AG20443 (cell line): ENCODE data around the gene UBL4A.
"Not testable (repeated sequence)": the region's sequence is repeated elsewhere in the genome, so short reads cannot be mapped to it uniquely, and the experiment has no call there.

Experiments used
- DNase-seq: peaks from one replicate; pipeline ENCODE4 v3.0.0; 2012; ENCODE audit warnings: low spot score, mixed read lengths

Gene UBL4A

DNA sequence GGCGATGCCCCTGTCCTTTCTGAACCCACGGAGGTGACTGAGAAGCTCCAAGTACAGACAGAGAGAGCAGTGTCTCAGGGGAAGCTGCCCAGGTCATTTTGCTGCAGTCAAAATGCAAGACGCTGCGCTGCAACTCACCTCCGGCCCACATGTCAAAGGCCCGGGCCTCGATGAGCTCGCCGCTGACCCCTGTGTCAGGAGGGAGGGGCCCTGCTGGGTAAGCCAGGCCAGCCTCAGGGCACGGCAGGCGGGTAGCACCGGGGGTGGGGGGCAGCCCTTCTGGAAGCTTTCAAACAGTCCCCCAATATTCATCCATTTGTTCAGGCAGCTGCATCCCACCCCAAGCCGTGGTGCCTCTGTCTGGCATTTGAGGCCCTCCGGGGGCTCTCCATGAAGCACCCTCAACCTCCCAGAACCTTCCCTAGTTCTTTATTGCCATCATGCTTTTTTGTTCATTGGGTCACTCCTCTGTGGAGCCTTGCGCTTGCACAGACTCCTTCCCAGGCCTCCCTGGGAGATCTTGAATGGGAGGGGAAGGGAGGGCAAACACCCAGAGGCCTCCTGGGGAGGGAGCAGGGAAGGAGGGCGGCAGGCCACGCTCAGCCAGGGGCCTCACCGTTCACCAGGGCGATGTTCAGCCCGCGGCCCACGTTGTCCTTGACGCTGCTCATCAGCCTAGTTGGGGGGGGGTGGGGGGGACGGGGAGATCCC, 21.4 kb upstream of the UBL4A start:
- no peak for DNase-seq

DNA sequence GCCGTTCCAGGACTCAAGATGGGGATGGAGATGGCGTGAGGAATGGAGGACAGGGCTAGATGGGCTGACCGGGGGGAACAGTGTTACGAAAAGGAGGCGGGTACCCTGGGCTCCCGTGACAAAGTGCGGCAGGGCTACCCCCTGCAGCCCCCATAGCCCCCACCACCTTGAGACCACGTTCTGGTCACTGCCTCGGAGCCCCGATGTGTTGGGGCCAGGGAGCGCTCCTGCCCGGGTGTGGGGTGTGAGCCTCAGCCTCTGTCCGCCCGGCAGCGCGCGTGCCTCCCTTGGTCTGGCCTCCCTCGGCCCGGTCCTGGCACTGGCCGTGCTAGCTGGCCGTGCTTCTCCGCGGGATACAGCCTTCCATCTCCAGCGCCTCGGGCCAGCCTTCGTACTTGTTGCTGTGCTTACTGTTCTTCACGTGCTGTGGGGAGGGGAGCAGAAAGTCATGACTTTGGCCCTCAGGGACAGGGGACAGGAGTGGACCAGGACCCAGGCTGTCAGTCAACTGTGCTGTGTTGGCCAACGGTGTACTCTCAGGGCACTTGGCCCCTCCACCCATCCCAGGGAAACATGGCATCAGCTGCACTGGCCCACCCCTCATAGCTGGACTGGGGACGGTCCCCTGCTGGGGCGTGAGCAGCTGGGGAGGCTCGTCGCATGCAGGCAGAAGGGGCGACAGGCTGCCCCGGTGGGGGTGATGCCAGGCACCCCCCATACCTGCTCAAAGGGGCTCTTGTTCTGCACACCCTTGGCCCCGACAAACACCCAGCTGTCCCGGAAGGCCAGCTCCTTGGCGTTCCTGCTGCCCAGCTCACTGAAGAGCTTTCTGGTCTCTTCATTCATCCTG, 20.3 kb upstream of the UBL4A start:
- no peak for DNase-seq

DNA sequence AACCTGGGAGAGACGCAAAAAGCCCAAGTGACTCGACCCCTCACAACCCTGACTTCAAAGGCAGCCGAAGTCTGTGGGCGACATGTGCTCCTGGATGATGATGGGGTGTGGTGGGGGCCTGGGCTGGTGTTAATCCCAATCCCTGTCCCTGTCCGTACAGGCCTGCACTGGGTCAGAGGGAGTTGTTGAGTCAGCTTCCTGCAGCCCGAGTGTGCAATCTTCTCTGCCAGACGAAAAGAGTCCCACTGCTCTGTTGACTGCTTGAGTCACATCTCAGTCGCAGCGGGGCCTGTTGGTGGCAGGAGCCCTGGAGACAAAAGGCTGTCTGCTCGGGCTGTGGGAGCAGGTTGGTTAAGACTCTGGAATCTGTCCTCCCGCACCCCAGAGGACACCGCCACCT, 19.3 kb upstream of the UBL4A start:
- peak; percentile 48 for DNase-seq

GRCh38 chrX:154502989-154503388, 16.6 kb upstream of the UBL4A start:
- DNase-seq: no peak

DNA sequence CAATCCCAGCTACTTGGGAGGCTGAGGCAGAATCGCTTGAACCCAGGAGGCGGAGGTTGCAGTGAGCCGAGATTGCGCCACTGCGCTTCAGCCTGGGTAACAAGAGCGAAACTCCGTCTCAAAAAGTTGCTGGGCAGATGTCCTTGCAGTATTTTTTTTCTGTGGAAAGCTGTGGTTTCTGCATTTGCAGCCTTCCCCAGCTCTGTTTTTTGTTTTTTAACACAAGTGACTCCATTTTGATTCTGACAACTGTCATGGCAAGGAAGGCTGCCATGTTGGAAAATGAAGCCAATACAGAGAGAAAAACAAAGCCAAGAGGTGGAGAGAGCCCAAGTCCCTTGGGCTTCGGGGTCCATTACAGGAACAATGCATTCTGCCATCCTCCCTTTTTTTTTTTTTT, 15.7 kb upstream of the UBL4A start:
- DNase-seq: no peak

DNA sequence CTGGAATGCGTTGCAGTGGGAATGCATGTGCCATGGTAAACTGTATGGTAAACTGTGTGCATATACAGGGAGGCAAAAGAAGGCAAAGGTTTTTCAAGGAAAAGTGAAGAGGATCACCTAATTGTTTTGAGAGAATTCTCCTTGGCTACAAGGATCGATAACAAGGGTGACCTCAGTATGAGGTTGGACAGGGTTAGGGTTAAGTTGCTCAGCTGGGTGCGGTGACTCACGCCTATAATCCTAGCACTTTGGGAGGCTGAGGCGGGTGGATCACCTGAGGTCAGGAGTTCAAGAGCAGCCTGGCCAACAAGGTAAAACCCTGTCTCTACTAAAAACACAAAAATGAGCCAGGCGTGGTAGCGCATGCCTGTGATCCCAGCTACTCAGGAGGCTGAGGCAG, 15.0 kb upstream of the UBL4A start:
- not testable (repeated sequence) for DNase-seq

GRCh38 chrX:154496591-154497137, 10.2 kb upstream of the UBL4A start:
- not testable (repeated sequence) for DNase-seq

DNA sequence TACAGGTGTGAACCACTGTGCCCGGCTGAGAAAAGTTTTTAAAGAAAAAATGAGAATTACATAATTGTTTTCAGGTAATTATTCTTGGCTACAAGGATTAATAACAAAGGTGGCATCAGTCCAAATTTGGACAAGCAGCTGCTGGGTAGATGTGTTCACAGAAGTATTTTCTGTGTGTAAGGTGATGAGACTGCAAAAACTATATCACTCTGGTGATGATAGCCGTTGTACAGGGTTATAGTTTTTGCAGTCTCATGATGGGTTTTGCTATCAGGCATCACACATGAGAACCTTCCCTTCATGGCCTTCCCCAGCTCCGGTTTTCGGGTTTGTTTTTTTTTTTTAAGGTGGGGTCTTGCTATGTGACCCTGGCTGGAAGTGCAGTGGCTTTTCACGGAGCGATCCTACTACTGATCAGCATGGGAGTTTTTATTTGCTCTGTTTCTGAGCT, 9.1 kb upstream of the UBL4A start:
- DNase-seq: no peak

DNA sequence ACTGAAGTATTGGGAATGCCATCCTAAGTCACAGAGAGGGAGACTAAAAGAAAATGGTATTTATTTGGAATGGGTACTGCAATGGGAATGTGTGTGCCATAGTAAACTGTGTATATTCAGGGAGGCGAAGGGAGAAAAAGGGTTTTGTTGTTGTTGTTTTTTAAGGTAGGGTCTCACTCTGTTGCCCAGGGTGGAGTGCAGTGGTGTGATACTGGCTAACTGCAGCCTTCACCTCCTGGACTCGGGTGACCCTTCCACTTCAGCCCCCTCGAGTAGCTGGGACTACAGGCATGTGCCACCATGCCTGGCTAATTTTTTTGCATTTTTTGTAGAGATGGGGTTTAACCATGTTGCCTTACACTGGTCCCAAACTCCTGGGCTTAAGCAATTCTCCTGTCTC, 8.3 kb upstream of the UBL4A start:
- DNase-seq: no peak

GRCh38 chrX:154490414-154491083, 4.1 kb upstream of the UBL4A start, which contains the start of gene SLC10A3:
Gene SLC10A3 (minus strand): TSS chrX:154490629. CDS start chrX:154488940, 1,689 bp downstream.
- peak; percentile 95 for DNase-seq

DNA sequence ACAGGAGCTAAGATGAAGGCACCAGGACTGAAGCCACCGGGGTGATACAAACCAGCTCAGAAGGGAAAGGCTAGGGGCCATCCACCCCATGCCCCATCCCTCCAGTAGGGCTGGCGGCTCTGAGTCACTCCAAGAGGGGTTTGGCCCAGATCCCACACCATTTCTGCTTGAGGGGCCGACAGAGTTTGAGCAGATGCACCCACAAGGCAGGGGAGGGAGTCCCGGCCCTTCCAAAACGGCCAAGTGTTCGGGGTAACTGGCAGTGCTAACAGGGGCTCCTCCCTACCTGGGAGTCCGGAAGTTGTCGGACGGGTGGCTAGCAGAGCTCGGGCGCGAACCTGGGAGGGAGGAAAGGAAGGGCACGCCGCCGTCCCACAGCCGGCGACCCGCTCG, 3.6 kb upstream of the UBL4A start:
- DNase-seq: peak; percentile 34

DNA sequence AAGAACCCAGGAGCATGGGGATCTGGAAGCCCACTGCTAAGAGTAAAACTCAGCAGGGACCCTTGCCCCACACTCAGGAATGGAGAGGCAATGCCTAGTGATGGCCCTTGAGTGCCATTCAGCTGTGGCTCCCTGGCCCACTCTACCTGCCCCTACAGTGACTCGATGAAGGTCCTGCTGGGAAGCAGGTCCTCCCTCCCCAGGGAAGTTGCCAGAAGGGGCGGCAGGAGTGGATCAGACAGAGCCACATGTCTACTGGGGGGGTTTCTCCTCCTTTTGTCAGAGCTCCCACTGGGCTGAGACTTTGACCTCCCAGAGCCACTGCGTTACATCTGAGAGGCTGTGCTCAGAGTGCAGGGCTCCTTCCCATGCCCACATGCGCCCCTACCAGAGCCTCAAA, 2.8 kb upstream of the UBL4A start:
- no peak for DNase-seq

DNA sequence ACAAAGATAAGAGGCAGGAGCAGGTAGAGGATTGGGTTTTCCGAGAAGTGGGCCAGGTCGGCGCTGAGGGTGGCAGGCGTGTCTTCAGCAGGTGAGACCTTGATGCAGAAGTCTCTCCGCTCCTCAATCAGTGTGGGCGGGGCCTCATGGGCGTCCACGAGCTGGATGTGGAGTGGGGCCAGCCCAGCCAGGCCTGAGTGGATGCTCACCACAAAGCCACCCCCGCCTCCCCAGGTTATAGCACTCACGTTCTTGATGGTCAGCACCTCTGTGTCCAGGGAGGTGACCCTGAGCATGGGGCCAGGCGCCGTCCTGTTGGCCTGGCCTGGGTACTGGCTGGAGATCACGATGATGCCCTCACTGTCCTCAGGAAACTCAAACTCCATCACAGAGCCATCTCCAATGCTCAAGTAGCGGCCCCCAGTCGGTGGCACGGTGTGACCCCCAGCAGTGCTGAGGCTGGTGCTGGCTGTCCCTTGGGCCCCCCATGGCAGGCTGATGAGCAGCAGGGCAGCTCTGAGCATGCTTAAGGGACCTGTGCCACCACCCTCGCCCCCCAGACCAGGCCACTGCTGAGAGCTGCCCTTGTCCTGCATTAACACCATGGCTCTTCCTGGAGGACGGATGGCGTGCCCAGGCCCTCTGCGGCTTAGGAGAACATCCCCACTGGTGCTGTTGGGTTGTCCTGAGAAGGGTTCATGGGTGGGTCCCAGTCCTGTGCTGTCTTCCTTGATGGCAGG, 2.1 kb upstream of the UBL4A start:
- DNase-seq: no peak

DNA sequence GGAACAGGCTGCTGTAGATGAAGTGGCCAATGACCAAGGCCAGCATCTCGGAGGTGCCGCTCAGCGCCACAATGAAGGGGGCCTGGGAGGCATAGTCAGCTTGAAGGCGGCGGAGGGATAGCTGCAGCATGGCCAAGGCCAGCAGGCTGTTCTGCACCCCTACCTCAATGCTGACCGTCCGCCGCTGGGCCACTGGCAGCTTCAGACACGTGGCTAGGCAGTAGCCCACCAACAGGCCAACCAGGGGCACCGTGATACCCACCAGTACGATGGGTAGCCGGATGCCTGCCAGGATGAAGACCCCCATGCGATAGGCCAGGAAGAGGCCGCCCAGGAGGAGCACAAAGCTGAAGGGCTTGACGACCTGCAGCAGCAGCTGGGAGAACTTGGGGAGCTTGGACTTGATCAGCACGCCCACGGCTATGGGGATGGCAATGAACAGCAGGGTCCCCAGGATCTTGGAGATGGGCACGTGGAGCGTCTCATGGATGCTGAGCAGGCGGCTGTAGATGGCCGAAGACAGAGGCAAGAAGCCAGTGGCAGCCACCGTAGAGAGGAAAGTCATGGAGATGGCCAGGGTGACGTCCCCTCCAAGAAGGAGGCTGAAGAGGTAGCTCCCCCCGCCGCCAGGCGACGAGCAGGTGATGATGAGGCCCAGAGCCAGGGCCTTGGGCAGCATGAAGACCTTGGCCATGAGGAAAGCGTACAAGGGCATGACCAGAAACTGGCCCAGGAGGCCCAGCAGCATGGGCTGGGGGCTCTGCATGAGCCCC, 1.3 kb upstream of the UBL4A start:
- DNase-seq: no peak

DNA sequence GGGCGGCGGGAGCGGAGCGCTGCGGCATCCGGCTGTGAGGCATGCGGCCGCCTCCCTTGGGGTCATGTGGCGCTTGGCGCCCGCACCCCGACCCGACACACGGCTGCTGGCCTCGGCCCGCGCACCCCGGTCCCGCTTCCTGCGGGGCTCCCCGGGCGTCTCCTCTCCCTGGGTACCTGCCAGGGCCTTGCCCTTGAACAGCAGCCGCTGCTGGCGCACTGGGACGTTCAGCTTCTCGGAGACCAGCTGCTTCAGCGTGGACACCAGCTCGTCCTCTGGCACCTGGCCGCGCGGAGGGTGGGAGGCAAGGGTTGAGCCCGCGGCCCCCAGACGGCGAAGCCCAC, 391 bp downstream of the UBL4A start:
- peak; percentile 8 for DNase-seq

DNA sequence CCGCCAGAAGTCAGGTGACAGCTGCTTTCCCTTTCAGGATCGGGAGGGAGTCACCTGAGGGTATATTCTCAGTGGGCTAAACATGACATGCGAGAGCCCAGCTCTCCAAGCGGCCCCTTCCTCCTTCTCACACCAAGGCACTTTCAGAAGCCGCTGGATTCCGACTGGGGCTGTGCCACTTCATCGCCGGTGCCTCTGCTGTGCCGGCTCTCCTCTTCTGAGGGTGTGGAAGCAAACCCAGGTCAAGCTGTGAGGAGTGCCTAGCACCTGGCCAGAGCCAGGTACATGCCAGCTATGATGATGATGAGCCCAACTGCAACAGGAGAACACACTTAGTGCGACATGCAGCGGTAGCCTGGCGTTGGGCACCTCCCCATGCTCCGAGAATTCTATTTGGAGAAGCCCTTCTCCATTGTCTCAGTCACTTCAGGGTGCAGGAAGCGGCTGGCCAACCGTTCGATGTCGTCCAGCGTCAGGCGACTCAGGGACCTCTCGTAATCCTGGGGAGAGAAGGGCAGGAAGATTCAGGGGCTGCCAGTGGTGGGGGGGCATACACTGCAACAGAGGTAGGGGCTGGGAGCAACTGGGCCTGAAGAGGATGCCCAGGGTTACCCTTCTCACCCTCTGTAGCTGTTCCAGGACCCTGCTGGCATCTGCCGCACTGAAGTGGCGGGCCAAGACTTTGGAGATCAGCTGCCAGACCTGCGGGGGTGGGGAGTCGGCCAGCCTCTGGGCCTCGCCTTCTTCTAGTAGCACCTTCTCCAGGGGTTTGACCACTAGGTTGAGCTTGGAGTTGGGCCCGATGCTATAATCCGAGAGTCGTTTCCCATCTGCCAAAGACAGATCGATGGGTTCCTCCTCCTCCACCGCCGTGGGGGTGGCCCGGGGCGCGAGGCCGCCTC, 1.0 kb downstream of the UBL4A start:
- DNase-seq: no peak

DNA sequence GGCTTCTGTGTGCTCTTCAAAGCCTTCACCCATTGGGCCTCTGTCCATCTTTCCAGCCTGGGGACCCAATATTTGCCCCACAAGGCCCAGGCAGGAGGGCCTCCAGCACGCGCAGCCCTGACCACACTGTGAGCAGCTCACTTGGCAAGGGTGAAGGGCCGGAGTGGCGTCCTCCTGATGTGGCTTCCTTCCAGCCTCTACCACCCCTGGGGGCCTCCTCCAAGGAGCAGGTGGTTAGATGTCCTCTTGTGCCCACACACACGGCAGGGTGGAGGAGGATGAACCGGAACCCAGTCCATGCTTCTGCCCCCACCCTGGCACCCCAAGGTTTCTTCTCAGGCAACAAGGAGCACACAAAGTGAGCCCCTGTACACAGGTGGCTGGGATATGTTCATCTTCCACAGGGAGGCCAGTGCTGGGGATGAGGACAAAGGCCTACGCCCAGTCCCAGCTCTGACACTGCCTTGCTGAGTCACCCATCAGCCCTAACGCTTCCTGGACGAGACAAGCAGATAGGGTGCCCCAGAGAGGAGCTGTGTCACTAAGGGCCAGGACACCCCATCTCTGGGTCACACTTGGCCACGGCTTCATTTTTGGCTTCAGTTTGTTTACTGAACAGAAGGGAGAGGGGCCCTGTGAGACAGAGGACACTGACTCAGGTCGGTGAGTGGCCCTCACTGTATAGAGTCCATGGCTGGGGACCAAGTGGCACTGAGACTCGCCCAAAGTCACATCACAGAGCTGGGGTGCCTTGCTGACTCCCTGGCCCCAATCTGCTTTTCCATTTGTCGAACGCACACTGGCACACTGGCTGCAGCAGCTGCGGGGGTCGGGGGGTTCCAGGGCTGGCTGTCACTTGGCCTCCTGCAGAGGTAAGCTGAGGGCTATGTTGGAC, 1.9 kb downstream of the UBL4A start:
- no peak for DNase-seq

DNA sequence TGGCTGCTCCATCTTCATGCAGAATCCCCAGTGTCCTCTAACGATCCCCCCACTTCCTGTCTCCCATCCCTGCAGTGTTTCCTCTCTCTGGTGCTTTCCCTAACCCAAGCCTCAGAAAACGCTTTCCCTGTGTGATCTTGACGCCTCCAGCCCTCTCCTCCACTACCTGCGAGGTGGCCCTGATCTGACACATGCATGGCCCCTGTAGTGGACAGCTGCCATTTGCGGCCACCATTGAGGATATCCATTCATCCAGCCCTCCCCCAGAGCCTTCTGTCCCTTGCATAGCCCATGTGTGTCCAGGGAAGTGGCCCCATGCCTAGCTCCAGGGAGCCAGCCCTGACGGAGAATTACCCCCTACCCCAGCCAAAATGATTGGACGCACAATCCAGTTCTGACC, 3.1 kb downstream of the UBL4A start:
- no peak for DNase-seq

DNA sequence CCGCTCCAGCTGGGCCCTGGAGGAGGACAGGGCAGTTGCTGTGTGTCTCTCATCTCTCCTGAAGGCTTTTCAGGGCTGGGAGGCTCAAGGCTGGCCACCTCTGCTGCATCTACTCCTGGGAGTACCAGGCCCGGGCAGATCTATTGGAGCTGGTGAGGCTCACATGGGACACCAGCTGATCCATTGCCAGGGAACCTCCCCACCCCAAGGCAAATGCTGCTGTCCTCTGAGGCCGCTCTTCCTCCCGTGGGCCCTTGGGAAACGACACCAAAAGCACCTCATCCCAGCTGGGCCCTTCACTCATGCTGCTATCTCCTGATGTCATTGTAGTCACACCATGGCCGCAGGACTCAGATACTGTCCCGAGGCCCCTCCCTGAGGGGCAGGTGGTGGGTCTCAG, 3.6 kb downstream of the UBL4A start:
- DNase-seq: no peak
